Bronchial epithelial cell (primary cell): ENCODE data around the gene TMEM59. TPM values are rescaled to one million over a fixed set of nuclear protein-coding genes. Genes with fewer than 3 reads are reported as not detected.
"Not testable (repeated sequence)": the region's sequence is repeated elsewhere in the genome, so short reads cannot be mapped to it uniquely, and the experiment has no call there.

Experiments used
- DNase-seq: peaks from one replicate; pipeline ENCODE4 v3.0.0-alpha.2; 2010; ENCODE audit warnings: low read depth
- FAIRE-seq: peaks from 2 replicates; lab custom pipeline; 2011; peaks lifted over from hg19 to GRCh38; lab: Jason Lieb, UNC
- H3K27me3 ChIP-seq: 2 replicates; pipeline ENCODE4 v1.5.1; 2011; ENCODE audit warnings: low read length; ENCODE audit not compliant: control insufficient read depth, insufficient read depth
- H3K36me3 ChIP-seq: 2 replicates; pipeline ENCODE4 v1.5.1; 2011; ENCODE audit warnings: low read length; ENCODE audit not compliant: control insufficient read depth, insufficient read depth
- H3K4me3 ChIP-seq: 2 replicates; pipeline ENCODE4 v1.5.1; 2011; ENCODE audit warnings: mild to moderate bottlenecking, low read depth, low read length, control low read depth
- total RNA-seq: library from RNA; depleted of rRNA; stranded (reverse); fragments of >200 nt; gene quantifications from 2 replicates; pipeline ENCODE4 v1.2.1, GENCODE V29; 2014
- TF ChIP-seq, protein P1 (sequence below): IDR thresholded peaks from 2 replicates; pipeline ENCODE4 v1.5.1; 2011; ENCODE audit warnings: mild to moderate bottlenecking, moderate library complexity, low read length, control low read depth, inconsistent platforms; ENCODE audit not compliant: insufficient read depth, severe bottlenecking

The TMEM59 gene
- total RNA-seq, 1 donor from 2014 or later: 191 TPM

- no peaks in the 10 kb centered on the region for H3K36me3 ChIP-seq
- TF ChIP-seq, protein P1, sequence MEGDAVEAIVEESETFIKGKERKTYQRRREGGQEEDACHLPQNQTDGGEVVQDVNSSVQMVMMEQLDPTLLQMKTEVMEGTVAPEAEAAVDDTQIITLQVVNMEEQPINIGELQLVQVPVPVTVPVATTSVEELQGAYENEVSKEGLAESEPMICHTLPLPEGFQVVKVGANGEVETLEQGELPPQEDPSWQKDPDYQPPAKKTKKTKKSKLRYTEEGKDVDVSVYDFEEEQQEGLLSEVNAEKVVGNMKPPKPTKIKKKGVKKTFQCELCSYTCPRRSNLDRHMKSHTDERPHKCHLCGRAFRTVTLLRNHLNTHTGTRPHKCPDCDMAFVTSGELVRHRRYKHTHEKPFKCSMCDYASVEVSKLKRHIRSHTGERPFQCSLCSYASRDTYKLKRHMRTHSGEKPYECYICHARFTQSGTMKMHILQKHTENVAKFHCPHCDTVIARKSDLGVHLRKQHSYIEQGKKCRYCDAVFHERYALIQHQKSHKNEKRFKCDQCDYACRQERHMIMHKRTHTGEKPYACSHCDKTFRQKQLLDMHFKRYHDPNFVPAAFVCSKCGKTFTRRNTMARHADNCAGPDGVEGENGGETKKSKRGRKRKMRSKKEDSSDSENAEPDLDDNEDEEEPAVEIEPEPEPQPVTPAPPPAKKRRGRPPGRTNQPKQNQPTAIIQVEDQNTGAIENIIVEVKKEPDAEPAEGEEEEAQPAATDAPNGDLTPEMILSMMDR: no peak
- DNase-seq (no peak), FAIRE-seq (no peak)
- H3K4me3 ChIP-seq: no peak overlapping the region
- H3K27me3 ChIP-seq: no peaks in the 10 kb centered on the region
These were observed 24.4 kb downstream of the TMEM59 start for GRCh38 chr1:54028306-54029251.

GRCh38 chr1:54027848-54028247 lies 25.2 kb downstream of the TMEM59 start:
- TF ChIP-seq, protein P1: no peak
- FAIRE-seq (no peak), DNase-seq (no peak)
- no peaks in the 10 kb centered on the region for H3K36me3 ChIP-seq
- no peaks in the 10 kb centered on the region for H3K27me3 ChIP-seq
- H3K4me3 ChIP-seq: no peak overlapping the region

DNA sequence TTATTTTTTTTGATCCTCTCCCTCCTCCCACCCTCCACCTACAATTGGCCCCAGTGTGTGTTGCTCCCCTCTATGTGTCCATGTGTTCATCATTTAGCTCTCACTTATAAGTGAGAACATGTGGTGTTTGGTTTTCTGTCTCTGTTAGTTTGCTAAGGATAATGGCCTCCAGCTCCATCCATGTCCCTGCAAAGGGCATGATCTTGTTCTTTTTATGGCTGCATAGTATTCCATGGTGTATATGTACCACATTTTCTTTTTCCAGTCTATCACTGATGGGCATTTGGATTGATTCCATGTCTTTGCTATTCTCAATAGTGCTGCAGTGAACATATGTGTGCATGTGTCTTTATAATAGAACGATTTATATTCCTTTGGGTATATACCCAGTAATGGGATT lies 28.2 kb downstream of the TMEM59 start:
- H3K36me3 ChIP-seq, FAIRE-seq, DNase-seq, H3K27me3 ChIP-seq, H3K4me3 ChIP-seq: not testable (repeated sequence)

DNA sequence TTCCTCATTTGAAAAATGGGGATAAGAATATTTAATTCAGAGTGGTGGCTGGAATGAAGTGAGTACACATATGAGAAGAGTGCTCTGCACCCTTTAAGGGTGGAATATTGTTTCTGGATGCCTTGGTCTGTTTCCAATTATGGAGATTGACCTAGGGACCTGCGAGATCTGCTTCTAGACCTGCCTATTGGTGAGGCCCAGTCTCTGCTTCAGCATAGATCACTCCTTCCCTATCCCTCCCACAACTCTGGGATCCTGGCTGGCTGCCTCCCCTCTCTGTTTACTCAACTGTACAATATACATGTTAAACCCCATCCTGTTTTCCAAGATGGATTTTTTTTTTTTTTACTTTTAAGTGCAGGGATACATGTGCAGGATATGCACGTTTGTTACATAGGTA lies 28.6 kb downstream of the TMEM59 start:
- Histone ChIP-seq H3K27me3 (no peaks in the 10 kb centered on the region), H3K36me3 (no peaks in the 10 kb centered on the region), H3K4me3 (no peak overlapping the region)
- DNase-seq (no peak), FAIRE-seq (no peak)
- TF ChIP-seq, protein P1: no peak

DNA sequence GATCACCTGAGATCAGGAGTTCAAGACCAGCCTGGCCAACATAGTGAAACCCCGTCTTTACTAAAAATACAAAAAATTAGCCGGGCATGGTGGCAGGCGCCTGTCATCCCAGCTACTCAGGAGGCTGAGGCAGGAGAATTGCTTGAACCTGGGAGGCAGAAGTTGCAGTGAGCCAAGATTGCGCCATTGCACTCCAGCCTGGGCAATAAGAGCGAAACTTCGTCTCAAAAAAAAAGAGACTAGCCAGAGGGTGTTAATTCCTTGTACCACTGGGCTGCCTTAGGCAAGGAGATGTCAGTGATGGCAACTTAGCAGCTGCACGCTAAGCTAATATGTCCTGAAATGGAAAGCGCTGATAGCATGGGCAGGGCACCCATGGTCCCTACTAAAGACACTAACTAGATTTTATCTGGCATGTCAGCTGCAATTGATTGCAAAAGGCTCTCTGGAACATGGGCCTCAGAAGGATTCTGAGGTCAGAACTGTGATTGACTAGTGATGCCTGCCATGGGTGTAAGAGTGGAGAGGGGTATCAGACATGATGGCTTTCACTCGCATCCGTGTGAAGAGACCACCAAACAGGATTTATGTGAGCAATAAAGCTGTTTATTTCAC lies 33.3 kb downstream of the TMEM59 start:
- H3K27me3 ChIP-seq, H3K36me3 ChIP-seq, FAIRE-seq, H3K4me3 ChIP-seq, DNase-seq: not testable (repeated sequence)

DNA sequence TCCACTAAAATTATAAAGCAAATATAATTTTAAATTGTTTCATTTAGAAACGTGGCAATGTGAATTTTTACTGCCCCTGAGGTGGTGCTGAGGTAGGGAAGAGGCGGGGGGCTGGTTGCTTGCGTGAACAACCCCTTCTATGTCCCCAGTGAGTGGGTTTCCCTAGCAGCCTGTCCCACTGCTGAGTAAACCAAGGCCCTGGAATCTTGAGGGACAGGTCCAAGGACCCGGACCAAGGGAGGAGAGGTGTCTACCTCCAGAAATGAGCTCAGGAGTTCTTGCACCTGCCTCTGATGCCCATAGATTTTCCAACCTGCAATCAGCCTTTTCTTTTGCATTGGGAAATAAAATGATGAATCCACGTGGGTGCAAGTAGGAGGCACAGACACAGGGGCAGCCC lies 34.4 kb downstream of the TMEM59 start:
- no peak for DNase-seq
- Histone ChIP-seq H3K4me3 (no peak overlapping the region), H3K27me3 (no peaks in the 10 kb centered on the region), H3K36me3 (no peaks in the 10 kb centered on the region)
- TF ChIP-seq, protein P1: no peak
- FAIRE-seq: no peak
